HFF-Myc (cell line): Measurements from ENCODE around the gene SMYD1.

Experiments
- DNase-seq: peaks from one replicate; pipeline ENCODE4 v3.0.0-alpha.2; 2011; ENCODE audit warnings: low read depth; ENCODE audit errors: extremely low read depth
- H3K4me3 ChIP-seq: replicated peaks from 2 replicates; pipeline ENCODE4 v1.5.1; 2011; ENCODE audit warnings: low read depth, mild to moderate bottlenecking, control low read depth, low read length
- TF ChIP-seq, protein P1 (sequence below): IDR thresholded peaks from 2 replicates; pipeline ENCODE4 v1.5.1; 2012; ENCODE audit warnings: mild to moderate bottlenecking, low read depth, low read length, control low read depth; ENCODE audit errors: missing control alignments

SMYD1 gene

DNA sequence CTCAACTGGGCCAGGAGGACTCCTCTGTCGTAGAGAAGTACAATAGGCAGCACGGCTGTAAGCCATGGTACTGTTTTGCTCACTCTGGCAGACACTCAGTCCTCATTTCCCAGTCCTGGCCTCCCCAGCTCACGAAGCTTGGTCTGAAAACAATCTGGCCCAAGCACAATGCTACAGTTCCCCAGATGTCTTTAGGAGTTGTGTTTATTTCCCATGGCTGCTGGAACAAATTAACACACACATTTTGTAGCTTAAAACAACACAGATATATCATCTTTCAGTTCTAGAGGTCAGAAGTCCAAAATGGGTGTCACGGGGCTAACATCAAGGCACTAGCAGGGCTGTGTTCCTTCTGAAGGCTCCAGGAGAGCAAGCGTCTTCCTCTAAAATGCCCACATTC, 47.3 kb downstream of the SMYD1 start:
- TF ChIP-seq, protein P1, sequence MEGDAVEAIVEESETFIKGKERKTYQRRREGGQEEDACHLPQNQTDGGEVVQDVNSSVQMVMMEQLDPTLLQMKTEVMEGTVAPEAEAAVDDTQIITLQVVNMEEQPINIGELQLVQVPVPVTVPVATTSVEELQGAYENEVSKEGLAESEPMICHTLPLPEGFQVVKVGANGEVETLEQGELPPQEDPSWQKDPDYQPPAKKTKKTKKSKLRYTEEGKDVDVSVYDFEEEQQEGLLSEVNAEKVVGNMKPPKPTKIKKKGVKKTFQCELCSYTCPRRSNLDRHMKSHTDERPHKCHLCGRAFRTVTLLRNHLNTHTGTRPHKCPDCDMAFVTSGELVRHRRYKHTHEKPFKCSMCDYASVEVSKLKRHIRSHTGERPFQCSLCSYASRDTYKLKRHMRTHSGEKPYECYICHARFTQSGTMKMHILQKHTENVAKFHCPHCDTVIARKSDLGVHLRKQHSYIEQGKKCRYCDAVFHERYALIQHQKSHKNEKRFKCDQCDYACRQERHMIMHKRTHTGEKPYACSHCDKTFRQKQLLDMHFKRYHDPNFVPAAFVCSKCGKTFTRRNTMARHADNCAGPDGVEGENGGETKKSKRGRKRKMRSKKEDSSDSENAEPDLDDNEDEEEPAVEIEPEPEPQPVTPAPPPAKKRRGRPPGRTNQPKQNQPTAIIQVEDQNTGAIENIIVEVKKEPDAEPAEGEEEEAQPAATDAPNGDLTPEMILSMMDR, result no peak
- peak; percentile 27 for DNase-seq
- no peak overlapping the region for H3K4me3 ChIP-seq

DNA sequence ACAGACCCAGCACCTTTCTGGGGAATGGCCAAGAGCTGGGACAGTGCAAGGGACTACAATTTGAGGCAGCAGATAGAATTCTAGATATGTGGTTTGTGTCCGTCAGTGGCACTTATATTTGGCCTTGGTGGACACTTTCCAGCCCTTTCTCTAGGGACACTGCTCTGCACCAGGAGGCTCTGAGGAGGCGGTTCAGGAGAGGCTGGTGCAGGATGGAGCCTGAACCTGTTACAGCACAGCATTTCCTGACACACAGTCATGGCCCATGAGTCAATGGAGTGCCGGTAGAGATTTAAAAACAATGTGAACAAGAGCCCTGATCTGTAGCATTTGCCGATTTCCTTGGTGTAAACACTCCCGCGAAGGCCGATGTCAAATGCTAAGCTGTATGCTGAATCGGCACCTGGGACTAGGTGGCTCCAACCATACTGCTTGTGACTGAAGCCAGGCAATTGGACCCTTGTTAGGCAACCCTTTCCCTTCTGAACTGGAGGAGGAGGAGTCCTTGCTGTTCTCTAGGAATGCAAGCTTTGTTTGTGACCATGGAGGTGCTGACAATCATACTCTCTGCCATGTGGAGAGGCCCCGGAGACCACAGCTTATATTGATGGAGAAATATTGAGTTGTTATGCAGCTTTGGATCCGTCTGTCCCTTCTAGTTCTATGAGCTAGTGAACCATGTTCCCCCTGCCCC, 48.3 kb downstream of the SMYD1 start:
- no peak overlapping the region for H3K4me3 ChIP-seq
- TF ChIP-seq, protein P1, result no peak
- DNase-seq, result no peak

DNA sequence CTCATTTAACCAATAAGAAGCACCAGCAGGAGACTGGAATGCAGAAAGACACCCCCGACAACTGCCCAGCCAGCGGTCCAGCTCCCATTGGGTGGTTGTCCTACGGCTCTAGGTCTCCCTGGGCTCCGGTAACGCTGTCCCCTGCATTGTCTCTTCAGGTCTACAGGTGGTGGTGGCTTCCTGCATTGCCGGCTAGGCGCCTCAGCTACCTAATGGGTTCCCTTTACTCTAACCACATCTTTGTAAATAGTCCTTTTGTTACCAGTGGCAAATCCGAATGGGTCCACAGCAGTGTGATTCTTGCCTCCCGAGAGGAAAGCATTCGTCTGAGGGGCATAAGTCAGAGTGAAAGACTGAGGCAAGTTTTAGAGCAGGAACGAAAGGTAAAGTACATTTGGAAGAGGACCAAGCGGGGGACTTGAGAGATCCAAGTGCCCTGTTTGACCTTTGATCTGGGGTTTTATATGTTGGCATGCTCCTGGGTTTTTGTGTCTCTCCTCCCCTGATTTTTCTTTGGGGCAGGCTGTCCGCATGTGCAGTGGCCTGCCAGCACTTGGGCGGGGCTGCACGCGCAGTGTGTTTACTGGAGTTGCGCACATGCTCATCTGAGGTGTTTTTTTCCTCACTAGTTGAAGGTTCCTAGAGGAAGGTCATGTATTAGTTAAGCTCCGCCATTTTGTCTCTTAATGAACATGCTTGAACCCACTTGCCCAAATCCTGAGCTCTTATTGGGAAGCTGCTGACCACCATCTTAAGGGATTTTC, 49.2 kb downstream of the SMYD1 start:
- TF ChIP-seq, protein P1, result no peak
- no peak for DNase-seq
- no peak overlapping the region for H3K4me3 ChIP-seq

DNA sequence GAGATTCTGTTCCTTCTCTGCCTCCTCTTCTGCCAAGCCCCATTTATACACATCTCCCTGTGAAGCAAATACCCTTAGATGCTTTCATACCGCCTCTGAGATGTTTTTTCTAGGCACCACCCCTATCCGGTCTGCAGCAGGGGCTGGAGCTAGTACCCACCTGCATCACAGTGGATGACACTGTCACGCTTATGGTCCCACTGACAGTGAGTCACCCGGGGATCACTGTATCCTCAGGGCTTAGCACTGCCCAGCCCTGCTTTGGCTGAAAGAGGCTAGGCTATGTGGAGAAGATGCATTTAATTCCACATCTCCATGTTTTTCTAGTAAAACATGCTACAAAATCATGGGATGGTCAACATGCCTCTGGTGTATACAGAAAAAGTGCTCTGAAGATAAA, 50.3 kb downstream of the SMYD1 start:
- TF ChIP-seq, protein P1, result no peak
- H3K4me3 ChIP-seq, result no peak overlapping the region

DNA sequence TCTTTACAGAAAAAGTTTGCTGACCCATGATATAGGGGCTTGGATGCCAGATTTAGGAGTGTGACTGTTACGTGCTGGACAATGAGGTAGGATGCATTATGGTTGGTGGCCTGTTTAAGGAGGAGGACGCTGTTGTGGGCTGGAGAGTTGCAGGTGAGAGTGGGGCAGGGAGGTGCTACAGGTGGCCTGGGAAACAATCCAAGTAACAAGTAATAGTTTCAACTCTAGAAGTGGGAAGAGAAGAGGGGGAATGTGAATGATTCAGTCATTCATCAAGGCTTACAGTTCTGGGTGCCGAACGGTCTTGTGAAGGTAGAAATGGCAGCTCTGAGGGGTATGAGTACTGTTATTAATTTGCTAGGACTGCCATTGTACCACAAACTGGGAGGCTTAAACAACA, 54.1 kb downstream of the SMYD1 start:
- TF ChIP-seq, protein P1, result no peak
- no peak for DNase-seq
- H3K4me3 ChIP-seq, result no peak overlapping the region

More for the DNA sequence above, 50.3 kb downstream of the SMYD1 start:
- DNase-seq, result no peak

DNA sequence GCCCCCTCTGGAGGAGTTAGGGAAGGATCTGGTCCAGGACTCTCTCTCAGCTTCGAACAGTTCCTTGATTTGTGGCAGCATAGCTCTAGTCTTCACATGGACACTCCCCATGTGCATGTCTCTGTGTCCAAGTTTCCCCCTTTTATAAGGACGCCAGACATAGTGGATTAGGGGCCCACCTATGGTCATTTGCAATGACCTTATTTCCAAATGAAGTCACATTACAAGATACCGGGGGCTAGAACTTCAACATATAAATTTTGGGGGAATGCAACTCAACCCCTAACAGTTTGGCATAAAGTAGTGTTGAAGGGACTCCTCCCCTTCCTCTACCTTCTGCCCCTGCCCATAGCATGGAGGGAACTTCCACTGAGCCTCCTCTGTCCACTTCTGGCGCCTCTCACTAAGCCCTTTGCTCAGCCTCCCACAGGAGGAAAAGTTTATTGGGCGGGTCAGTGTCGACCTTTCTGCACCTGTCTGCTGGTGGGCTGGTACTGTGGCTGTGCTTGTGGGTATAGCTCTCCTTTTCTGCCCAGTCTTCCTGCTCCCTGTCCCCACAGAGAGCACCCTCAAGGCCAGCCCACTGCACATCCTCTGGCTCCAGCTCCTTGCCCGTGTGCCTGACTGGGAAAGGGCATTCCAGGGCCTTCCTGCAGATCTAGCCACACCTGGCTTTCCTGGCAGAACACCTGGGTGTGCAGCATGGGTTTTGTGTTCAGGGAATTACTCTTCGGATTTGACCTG, 54.7 kb downstream of the SMYD1 start:
- TF ChIP-seq, protein P1, result no peak
- DNase-seq, result no peak
- H3K4me3 ChIP-seq, result no peak overlapping the region
